K562 (cell line): ENCODE results near the gene SLC5A5. TPM values are rescaled to one million over a fixed set of nuclear protein-coding genes. Genes with fewer than 3 reads are reported as not detected.

Source experiments
- FOXM1 ChIP-seq, 2 experiments: fragments of 450-650 bp in 1 of 2; sonication (generic) in 1 of 2; formaldehyde crosslinking in 1 of 2; IDR thresholded peaks; 2 replicates each; pipeline versions ENCODE4 v1.6.1 to v1.9.0; 2017 to 2022; ENCODE audit warnings: low read depth in 2 of 2, mild to moderate bottlenecking in 2 of 2, missing genetic modification reagents in 1 of 2, moderate library complexity in 1 of 2
- JUND ChIP-seq, 2 experiments: IDR thresholded peaks; 2 replicates in 1 of 2; 3 replicates in 1 of 2; pipeline ENCODE4 v1.6.1; 2011; ENCODE audit warnings: borderline replicate concordance in 2 of 2, low read depth in 2 of 2, low read length in 2 of 2, improper control_type of control experiment in 1 of 2, missing biosample characterization in 1 of 2, missing genetic modification characterization in 1 of 2, missing genetic modification reagents in 1 of 2
- KLF10 ChIP-seq: fragments of 250-450 bp; sonication (Bioruptor Pico); IDR thresholded peaks from 2 replicates; pipeline ENCODE4 v1.6.1; 2021; ENCODE audit warnings: matching md5 sums
- SNIP1 ChIP-seq: fragments of 450-650 bp; IDR thresholded peaks from 2 replicates; pipeline ENCODE4 v1.7.1; 2017; ENCODE audit warnings: low read depth, mild to moderate bottlenecking
- ZNF174 ChIP-seq: fragments of 250-450 bp; sonication (Bioruptor Pico); IDR thresholded peaks from 2 replicates; pipeline ENCODE4 v1.4.0; 2020; ENCODE audit warnings: mild to moderate bottlenecking
- polyA plus RNA-seq, 8 experiments: library from polyadenylated mRNA; depleted of rRNA in 4 of 8; stranded (reverse) in 5 of 8; unstranded in 3 of 8; fragments of >200 nt; fragmentation: Nextera tagmentation in 2 of 8; fragmentation: Illumina TruSeq in 1 of 8; extraction: Ambion mirVana in 2 of 8; extraction: Trizol in 1 of 8; gene quantifications; 2 replicates each; pipeline versions ENCODE4 v1.2.1 to v1.2.3, GENCODE V29; 2011 to 2014; ENCODE audit warnings: inconsistent platforms in 1 of 8, missing spikeins in 1 of 8
- total RNA-seq, 7 experiments: library from RNA; depleted of rRNA in 6 of 7; stranded (reverse); fragments of >200 nt in 6 of 7; fragmentation: Illumina TruSeq in 2 of 7; extraction: Trizol in 2 of 7; gene quantifications; 2 replicates each; pipeline versions ENCODE4 v1.2.1 to v1.2.3, GENCODE V29; 2011 to 2021; ENCODE audit warnings: low replicate concordance in 1 of 7
- TF ChIP-seq, protein P1 (sequence below): sonication (generic); formaldehyde crosslinking; IDR thresholded peaks from 2 replicates; pipeline ENCODE4 v1.8.0; 2023; ENCODE audit warnings: mild to moderate bottlenecking, missing genetic modification reagents
- TF ChIP-seq, protein P2 (sequence below): sonication (generic); formaldehyde crosslinking; IDR thresholded peaks from 2 replicates; pipeline ENCODE4 v1.8.0; 2022; ENCODE audit warnings: missing genetic modification reagents, mild to moderate bottlenecking, borderline replicate concordance
- TF ChIP-seq, protein P3 (sequence below), 2 experiments: fragments of 450-650 bp; formaldehyde crosslinking in 1 of 2; IDR thresholded peaks; 2 replicates each; pipeline versions ENCODE4 v1.4.0 to v1.6.1; 2014 to 2020; ENCODE audit warnings: mild to moderate bottlenecking in 2 of 2, borderline replicate concordance in 1 of 2, low read depth in 1 of 2

SLC5A5 gene
- total and polyA plus RNA-seq, 9 of the 15 experiments (the other 6 are each of a cell fraction or from before 2014, with no cell fraction given): 0.10 to 0.73 (median 0.23) TPM

DNA sequence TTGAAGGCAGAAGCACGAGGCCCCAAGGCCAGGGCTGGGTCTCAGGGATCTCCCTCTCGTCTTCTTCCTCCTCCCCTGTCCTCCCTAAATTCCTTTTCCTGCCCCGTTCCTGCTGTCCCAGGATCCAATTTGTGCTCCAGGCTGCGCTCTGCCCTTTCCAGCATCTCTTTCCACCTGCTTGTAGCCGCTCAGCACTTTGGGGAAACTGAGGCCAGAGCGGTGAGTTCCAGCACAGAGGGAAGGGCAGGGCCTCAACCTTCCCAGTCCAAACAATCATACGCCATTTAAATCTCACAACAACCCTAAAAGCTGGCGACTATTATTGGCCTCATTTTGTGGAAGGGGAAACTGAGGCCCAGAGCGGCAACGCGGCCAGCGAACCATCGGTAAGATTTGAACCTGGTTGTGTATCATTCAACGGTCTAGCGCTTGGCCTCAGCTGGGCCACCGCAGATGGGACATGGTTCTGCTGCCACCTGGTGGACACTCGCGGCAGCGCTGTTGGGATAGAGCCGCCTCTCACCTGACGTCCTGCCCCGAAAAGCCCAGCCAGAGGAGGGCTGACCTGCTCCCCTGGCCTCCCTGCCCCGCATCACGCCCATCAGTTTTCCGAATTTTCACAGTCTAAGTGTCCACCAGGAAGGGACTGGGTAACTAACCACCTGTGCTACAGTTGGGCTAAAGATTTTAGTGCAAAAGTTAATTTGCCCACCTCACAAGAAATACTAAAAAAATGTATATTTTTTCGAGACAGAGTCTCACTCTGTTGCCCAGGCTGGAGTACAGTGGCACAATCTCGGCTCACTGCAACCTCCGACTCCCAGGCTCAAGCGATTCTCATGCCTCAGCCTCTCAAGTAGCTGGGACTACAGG is 16.2 kb upstream of the SLC5A5 start (continued):
- TF ChIP-seq JUND (IDR thresholded peaks at IDR 0.05; ENCODE audit: borderline replicate concordance, low read depth, low read length) (0 out of 2 replicates have a peak, but pooled peaks have one; percentile 31), JUND (tag; IDR thresholded peaks at IDR 0.05; ENCODE audit: borderline replicate concordance, low read depth, low read length) (no peak; the same call in 2 of the 3 replicates), FOXM1 (IDR thresholded peaks at IDR 0.05; ENCODE audit: low read depth) (0 out of 2 replicates have a peak, but pooled peaks have one; percentile 49), FOXM1 (CRISPR knock-in tag; IDR thresholded peaks at IDR 0.05; ENCODE audit: low read depth) (no peak), KLF10 (CRISPR knock-in tag) (no peak), SNIP1 (no peak), ZNF174 (no peak)
- TF ChIP-seq, protein P1, sequence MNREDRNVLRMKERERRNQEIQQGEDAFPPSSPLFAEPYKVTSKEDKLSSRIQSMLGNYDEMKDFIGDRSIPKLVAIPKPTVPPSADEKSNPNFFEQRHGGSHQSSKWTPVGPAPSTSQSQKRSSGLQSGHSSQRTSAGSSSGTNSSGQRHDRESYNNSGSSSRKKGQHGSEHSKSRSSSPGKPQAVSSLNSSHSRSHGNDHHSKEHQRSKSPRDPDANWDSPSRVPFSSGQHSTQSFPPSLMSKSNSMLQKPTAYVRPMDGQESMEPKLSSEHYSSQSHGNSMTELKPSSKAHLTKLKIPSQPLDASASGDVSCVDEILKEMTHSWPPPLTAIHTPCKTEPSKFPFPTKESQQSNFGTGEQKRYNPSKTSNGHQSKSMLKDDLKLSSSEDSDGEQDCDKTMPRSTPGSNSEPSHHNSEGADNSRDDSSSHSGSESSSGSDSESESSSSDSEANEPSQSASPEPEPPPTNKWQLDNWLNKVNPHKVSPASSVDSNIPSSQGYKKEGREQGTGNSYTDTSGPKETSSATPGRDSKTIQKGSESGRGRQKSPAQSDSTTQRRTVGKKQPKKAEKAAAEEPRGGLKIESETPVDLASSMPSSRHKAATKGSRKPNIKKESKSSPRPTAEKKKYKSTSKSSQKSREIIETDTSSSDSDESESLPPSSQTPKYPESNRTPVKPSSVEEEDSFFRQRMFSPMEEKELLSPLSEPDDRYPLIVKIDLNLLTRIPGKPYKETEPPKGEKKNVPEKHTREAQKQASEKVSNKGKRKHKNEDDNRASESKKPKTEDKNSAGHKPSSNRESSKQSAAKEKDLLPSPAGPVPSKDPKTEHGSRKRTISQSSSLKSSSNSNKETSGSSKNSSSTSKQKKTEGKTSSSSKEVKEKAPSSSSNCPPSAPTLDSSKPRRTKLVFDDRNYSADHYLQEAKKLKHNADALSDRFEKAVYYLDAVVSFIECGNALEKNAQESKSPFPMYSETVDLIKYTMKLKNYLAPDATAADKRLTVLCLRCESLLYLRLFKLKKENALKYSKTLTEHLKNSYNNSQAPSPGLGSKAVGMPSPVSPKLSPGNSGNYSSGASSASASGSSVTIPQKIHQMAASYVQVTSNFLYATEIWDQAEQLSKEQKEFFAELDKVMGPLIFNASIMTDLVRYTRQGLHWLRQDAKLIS (CRISPR knock-in tag): no peak
- TF ChIP-seq, protein P2, sequence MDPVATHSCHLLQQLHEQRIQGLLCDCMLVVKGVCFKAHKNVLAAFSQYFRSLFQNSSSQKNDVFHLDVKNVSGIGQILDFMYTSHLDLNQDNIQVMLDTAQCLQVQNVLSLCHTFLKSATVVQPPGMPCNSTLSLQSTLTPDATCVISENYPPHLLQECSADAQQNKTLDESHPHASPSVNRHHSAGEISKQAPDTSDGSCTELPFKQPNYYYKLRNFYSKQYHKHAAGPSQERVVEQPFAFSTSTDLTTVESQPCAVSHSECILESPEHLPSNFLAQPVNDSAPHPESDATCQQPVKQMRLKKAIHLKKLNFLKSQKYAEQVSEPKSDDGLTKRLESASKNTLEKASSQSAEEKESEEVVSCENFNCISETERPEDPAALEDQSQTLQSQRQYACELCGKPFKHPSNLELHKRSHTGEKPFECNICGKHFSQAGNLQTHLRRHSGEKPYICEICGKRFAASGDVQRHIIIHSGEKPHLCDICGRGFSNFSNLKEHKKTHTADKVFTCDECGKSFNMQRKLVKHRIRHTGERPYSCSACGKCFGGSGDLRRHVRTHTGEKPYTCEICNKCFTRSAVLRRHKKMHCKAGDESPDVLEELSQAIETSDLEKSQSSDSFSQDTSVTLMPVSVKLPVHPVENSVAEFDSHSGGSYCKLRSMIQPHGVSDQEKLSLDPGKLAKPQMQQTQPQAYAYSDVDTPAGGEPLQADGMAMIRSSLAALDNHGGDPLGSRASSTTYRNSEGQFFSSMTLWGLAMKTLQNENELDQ (CRISPR knock-in tag): no peak
- TF ChIP-seq, protein P3, sequence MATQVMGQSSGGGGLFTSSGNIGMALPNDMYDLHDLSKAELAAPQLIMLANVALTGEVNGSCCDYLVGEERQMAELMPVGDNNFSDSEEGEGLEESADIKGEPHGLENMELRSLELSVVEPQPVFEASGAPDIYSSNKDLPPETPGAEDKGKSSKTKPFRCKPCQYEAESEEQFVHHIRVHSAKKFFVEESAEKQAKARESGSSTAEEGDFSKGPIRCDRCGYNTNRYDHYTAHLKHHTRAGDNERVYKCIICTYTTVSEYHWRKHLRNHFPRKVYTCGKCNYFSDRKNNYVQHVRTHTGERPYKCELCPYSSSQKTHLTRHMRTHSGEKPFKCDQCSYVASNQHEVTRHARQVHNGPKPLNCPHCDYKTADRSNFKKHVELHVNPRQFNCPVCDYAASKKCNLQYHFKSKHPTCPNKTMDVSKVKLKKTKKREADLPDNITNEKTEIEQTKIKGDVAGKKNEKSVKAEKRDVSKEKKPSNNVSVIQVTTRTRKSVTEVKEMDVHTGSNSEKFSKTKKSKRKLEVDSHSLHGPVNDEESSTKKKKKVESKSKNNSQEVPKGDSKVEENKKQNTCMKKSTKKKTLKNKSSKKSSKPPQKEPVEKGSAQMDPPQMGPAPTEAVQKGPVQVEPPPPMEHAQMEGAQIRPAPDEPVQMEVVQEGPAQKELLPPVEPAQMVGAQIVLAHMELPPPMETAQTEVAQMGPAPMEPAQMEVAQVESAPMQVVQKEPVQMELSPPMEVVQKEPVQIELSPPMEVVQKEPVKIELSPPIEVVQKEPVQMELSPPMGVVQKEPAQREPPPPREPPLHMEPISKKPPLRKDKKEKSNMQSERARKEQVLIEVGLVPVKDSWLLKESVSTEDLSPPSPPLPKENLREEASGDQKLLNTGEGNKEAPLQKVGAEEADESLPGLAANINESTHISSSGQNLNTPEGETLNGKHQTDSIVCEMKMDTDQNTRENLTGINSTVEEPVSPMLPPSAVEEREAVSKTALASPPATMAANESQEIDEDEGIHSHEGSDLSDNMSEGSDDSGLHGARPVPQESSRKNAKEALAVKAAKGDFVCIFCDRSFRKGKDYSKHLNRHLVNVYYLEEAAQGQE (IDR thresholded peaks at IDR 0.05; ENCODE audit: borderline replicate concordance): peak; percentile 91
- TF ChIP-seq, protein P3 (CRISPR knock-in tag; IDR thresholded peaks at IDR 0.05; ENCODE audit: low read depth): no peak
